ENCODE results near the gene IFNA17. TPM values are rescaled to one million over a fixed set of nuclear protein-coding genes. Genes with fewer than 3 reads are reported as not detected.
"Not testable (repeated sequence)": the region's sequence is repeated elsewhere in the genome, so short reads cannot be mapped to it uniquely, and the experiment has no call there.

IFNA17 gene
- total RNA-seq, 1 donor from 2014 or later: not detected

DNA sequence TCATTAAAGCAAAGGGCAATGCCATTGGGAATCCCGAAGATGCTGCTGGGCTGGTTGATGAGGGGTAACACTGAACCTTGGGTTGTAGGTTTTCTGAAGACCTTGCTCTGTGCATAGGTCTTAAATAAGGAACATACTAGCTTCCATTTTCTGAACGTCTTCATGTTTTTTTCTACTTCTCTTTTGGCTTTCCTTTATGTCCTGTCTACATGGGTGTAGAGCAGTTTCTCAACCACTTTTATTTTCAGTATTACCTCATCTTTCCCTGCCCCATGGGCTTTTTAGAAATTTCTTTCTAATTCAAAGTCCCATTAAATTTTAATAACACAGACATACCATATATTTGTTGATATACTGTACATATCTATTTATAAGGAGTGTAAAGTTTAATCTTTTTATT lies 11.9 kb upstream of the IFNA17 start, which contains the start of gene IFNA14:
Gene IFNA14, minus strand, starts transcription at position 95 of the 400 bp plus-strand sequence. Its CDS starts 70 bp downstream, at position 25.
- no peak within 1 kb of the TSS for H3K27ac Mint-ChIP-seq
- peaks cover 1% of the 10 kb centered on the region for H3K4me1 Mint-ChIP-seq
- H3K27me3 Mint-ChIP-seq (ENCODE audit: low read depth): peaks cover 44% of the 10 kb centered on the region
- TF ChIP-seq, protein P1, sequence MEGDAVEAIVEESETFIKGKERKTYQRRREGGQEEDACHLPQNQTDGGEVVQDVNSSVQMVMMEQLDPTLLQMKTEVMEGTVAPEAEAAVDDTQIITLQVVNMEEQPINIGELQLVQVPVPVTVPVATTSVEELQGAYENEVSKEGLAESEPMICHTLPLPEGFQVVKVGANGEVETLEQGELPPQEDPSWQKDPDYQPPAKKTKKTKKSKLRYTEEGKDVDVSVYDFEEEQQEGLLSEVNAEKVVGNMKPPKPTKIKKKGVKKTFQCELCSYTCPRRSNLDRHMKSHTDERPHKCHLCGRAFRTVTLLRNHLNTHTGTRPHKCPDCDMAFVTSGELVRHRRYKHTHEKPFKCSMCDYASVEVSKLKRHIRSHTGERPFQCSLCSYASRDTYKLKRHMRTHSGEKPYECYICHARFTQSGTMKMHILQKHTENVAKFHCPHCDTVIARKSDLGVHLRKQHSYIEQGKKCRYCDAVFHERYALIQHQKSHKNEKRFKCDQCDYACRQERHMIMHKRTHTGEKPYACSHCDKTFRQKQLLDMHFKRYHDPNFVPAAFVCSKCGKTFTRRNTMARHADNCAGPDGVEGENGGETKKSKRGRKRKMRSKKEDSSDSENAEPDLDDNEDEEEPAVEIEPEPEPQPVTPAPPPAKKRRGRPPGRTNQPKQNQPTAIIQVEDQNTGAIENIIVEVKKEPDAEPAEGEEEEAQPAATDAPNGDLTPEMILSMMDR (IDR thresholded peaks at IDR 0.05; ENCODE audit: unreplicated experiment): no peak
- DNase-seq (ENCODE audit: low spot score in 2 of 2, unreplicated experiment in 2 of 2): no peak
- no peak within 1 kb of the TSS for H3K4me3 Mint-ChIP-seq
- no peaks in the 10 kb centered on the region for H3K36me3 Mint-ChIP-seq
- H3K9me3 Mint-ChIP-seq: no peaks in the 10 kb centered on the region

DNA sequence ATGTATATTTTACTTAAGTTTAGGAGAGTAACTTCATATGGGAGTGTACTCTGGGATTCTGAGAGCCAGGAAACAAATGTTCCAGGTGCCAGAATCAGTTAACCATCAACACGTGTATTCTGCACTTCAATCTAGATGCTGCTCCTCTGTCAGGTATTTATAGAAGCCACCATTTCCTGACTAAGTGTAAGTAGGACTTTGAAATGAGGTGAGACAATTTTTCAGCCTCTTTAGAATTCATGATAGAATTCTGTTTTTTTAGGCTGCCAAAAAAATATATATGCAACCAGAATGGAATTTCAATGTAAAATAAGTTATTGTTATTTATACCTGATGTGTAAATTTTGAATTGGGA lies 8.3 kb upstream of the IFNA17 start:
- H3K4me1 Mint-ChIP-seq; H3K9me3 Mint-ChIP-seq; H3K4me3 Mint-ChIP-seq; DNase-seq (ENCODE audit: low spot score in 2 of 2, unreplicated experiment in 2 of 2); H3K27ac Mint-ChIP-seq; H3K36me3 Mint-ChIP-seq: not testable (repeated sequence)
- H3K27me3 Mint-ChIP-seq (ENCODE audit: low read depth): peaks cover 36% of the 10 kb centered on the region

DNA sequence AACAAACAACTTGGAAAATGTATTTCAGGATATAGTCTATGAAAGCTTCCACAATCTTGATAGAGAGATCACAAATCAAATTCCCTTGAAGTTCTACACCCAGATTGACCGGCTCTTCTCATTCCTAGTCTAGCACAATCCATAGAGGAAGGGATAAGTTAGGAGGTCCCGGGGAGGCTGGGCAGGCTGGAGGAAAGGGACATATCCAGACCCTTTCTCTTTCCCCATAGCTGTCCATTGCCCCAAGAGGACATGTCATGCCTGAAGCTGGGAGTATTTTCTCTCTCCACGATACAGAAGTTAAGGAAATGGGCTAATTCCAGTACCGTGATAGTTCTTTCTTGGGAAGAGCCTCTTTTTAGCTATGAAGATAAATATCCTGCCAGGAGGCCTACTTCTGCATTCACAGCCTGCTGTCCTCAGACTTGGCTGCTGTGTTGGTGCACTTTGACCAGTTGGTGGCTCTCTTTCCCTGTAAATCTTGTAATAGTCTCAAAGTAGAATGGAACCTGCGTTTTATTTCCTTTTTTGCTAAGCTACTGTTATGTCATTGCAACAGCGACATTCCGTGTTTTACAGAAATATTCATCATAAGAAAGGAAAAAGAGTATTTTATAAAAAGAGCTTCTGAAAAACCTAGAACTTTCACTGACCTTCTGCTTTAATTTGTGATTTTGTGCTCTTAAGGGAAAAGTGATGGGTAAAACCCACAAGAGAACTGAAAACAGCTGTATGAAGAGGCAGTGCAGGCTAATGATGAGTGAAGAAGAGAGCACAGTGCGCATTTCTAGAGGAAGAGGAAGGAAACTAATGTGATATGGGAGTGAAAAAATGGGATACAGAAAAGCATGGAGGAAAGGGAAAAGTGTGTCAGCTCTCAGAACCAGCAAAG lies 7.7 kb upstream of the IFNA17 start:
- DNase-seq (ENCODE audit: low spot score in 2 of 2, unreplicated experiment in 2 of 2): peak in 1 of 2 experiments; percentile 27
- not testable (repeated sequence) for H3K36me3 Mint-ChIP-seq

DNA sequence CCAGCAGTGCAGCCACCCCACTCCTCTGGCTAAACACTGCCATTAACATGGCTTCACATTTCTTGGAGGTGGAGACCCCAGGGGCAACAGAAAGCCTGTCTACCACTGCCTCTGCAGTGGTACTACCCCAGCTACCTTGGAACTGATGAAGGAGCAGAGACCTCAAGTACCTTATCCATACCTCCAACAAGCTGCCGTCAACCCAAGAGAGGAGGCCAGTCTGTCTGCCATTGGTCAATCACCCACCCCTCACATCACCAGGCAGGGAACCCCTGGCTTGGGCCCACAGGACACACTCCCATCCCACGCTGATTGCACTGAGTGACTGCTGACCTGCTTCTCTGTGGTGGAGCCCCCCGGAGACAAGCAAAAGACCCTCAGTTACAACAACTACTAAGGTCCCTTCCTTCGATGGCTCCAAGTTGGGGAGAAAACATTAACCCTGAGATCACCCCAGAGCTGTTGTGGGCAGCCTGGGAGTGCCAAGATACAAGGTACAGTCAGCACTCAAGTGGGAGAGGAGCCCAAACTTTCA lies 6.2 kb upstream of the IFNA17 start:
- Mint-ChIP-seq H3K4me1 (peaks cover 1% of the 10 kb centered on the region), H3K4me3 (no peak overlapping the region), H3K27ac (no peak overlapping the region), H3K27me3 (ENCODE audit: low read depth) (peaks cover 24% of the 10 kb centered on the region), H3K9me3 (no peaks in the 10 kb centered on the region), H3K36me3 (no peaks in the 10 kb centered on the region)
- DNase-seq (ENCODE audit: low spot score in 2 of 2, unreplicated experiment in 2 of 2): peak in 1 of 2 experiments; percentile 28
- TF ChIP-seq, protein P1 (IDR thresholded peaks at IDR 0.05; ENCODE audit: unreplicated experiment): no peak

More for the DNA sequence above, 7.7 kb upstream of the IFNA17 start:
- H3K4me3 Mint-ChIP-seq, H3K4me1 Mint-ChIP-seq, H3K9me3 Mint-ChIP-seq, H3K27ac Mint-ChIP-seq: not testable (repeated sequence)
- peaks cover 33% of the 10 kb centered on the region for H3K27me3 Mint-ChIP-seq (ENCODE audit: low read depth)

DNA sequence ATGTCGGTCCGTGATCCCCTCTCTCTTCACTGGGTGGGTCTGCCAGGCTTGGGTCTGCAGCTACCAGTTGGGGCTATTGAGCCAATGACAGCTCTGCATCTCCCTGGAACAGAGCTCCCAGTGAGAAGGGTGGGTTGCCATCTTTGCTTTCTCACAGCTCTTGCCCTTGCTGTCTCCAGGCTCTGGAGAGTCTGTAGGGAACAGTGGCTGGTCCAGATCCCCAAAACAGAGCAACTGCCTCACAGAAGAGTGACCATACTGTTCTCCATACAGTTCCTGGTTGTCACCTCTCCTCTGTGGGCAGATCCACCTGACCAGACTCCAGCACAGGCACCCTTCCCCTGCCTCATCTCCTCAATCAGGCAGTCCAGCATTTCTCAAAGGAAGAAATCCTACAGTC lies 5.2 kb upstream of the IFNA17 start:
- Mint-ChIP-seq H3K9me3 (no peaks in the 10 kb centered on the region), H3K4me3 (no peak overlapping the region), H3K27me3 (ENCODE audit: low read depth) (peaks cover 19% of the 10 kb centered on the region), H3K27ac (no peak overlapping the region), H3K4me1 (peaks cover 1% of the 10 kb centered on the region), H3K36me3 (no peaks in the 10 kb centered on the region)
- TF ChIP-seq, protein P1 (IDR thresholded peaks at IDR 0.05; ENCODE audit: unreplicated experiment): no peak
- DNase-seq (ENCODE audit: low spot score in 2 of 2, unreplicated experiment in 2 of 2): no peak

DNA sequence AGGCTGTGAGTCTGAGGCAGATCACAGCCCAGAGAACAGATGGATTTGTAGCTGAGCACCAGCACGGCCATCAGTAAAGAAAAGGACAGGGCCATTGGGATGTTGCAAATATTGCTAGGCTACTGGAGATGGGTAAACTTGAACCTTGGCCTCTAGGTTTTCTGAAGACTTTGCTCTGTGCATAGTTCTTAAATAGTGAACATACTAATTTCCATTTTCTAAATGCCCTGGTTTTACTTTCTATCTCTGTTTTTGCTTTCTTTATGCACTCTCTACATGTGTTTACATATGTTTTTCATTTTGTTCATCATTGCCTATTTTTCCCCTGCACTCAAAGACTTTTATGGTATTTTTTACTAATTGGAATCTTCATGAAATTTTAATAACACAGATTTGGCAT lies 10.8 kb downstream of the IFNA17 start, which contains the start of gene IFNA16:
Gene IFNA16, minus strand, starts transcription at position 101 of the 400 bp plus-strand sequence. Its CDS starts 6 bp downstream, at position 95.
- DNase-seq (ENCODE audit: low spot score in 2 of 2, unreplicated experiment in 2 of 2); H3K27ac Mint-ChIP-seq; H3K4me3 Mint-ChIP-seq; H3K4me1 Mint-ChIP-seq; H3K9me3 Mint-ChIP-seq; H3K36me3 Mint-ChIP-seq: not testable (repeated sequence)
- H3K27me3 Mint-ChIP-seq (ENCODE audit: low read depth): peaks cover 36% of the 10 kb centered on the region

DNA sequence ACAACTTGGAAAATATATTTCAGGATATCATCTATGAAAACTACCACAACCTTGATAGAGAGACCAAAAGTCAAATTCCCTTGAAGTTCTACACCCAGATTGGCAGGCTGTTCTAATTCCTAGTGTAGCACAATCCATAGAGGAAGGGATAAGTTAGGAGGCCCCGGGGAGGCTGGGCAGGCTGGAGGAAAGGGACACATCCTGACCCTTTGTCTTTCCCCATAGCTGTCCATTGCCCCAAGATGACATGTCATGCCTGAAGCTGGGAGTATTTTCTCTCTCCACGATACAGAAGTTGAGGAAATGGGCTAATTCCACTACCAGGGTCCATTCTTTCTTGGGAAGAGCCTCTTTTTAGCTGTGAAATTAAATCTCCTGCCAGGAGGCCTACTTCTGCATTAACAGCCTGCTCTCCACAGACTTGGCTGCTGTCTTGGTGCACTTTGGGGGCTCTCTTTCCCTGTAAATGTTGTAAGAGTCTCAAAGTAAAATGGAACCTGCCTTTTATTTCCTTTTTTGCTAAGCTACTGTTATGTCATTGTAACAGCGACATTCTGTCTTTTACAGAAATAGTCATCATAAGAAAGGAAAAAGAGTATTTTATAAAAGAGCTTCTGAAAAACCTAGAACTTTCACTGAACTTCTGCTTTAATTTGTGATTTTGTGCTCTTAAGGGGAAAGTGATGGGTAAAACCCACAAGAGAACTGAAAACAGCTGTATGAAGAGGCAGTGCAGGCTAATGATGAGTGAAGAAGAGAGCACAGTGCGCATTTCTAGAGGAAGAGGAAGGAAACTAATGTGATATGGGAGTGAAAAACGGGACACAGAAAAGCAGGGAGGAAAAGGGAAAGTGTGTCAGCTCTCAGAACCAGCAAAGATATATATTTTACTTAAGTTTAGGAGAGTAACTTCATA lies 14.4 kb downstream of the IFNA17 start:
- DNase-seq (ENCODE audit: low spot score in 2 of 2, unreplicated experiment in 2 of 2); H3K27ac Mint-ChIP-seq; H3K4me1 Mint-ChIP-seq; H3K36me3 Mint-ChIP-seq; H3K9me3 Mint-ChIP-seq; H3K4me3 Mint-ChIP-seq: not testable (repeated sequence)
- H3K27me3 Mint-ChIP-seq (ENCODE audit: low read depth): peaks cover 21% of the 10 kb centered on the region

DNA sequence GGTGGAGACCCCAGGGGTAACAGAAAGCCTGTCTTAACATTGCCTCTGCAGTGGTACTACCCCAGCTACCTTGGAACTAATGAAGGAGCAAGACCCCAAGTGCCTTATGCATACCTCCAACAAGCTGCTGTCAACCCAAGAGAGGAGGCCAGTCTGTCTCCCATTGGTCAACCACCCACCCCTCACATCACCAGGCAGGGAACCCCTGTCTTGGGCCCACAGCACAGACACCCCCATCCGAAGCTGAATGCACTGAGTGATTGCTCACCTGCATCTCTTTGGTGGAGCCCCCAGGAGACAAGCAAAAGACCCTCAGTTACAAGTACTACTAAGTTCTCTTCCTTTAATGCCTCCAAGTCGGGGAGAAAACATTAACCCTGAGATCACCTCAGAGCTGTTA lies 15.9 kb downstream of the IFNA17 start:
- H3K9me3 Mint-ChIP-seq, H3K36me3 Mint-ChIP-seq: not testable (repeated sequence)

DNA sequence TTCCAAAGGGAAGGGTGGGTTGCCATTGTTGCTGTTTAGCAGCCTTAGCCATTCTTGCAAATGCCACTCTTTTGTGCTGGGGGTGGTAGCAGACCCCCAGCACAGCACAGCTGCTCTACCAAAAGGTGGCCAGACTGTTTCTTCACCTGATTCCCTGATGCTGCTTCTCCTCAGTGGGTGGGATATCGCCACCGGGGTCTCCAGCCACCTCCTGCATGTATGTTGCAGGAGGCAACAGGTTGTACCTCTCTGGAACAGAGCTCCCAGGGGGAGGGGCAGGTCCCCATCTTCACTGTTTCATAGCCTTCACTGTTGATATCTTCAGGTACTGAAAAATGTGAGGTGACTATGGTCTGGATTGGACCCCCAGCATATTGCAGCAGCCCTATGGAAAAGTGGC lies 17.2 kb downstream of the IFNA17 start:
- not testable (repeated sequence) for H3K4me1 Mint-ChIP-seq; DNase-seq (ENCODE audit: low spot score in 2 of 2, unreplicated experiment in 2 of 2)

More for the DNA sequence above, 15.9 kb downstream of the IFNA17 start:
- peak in 1 of 2 experiments; percentile 25 for DNase-seq (ENCODE audit: low spot score in 2 of 2, unreplicated experiment in 2 of 2)
- peaks cover 15% of the 10 kb centered on the region for H3K27me3 Mint-ChIP-seq (ENCODE audit: low read depth)
- H3K4me3 Mint-ChIP-seq, H3K4me1 Mint-ChIP-seq, H3K27ac Mint-ChIP-seq: not testable (repeated sequence)

More for the DNA sequence above, 17.2 kb downstream of the IFNA17 start:
- H3K36me3 Mint-ChIP-seq, H3K4me3 Mint-ChIP-seq, H3K9me3 Mint-ChIP-seq, H3K27ac Mint-ChIP-seq: not testable (repeated sequence)
- peaks cover 16% of the 10 kb centered on the region for H3K27me3 Mint-ChIP-seq (ENCODE audit: low read depth)
